GM10266 (cell line): ENCODE data around the gene PC.

Experiments used
- DNase-seq: peaks from one replicate; pipeline ENCODE4 v3.0.0; 2012; ENCODE audit errors: extremely low spot score
- CTCF ChIP-seq: IDR thresholded peaks from 2 replicates; pipeline ENCODE4 v1.5.1; 2012; ENCODE audit warnings: mild to moderate bottlenecking, low read depth; ENCODE audit not compliant: control insufficient read depth, insufficient read depth; ENCODE audit errors: missing control alignments

The PC gene

GRCh38 chr11:66902486-66903177 lies 55.6 kb downstream of the PC start:
- TF ChIP-seq CTCF, result no peak
- no peak for DNase-seq

GRCh38 chr11:66901964-66902390 lies 56.2 kb downstream of the PC start:
- no peak for DNase-seq
- TF ChIP-seq CTCF, result no peak

GRCh38 chr11:66894141-66894540 lies 64.0 kb downstream of the PC start:
- DNase-seq, result no peak
- TF ChIP-seq CTCF, result no peak

- TF ChIP-seq CTCF, result no peak
Observed at GRCh38 chr11:66892911-66893310, 65.3 kb downstream of the PC start.

GRCh38 chr11:66891851-66892660 lies 66.1 kb downstream of the PC start:
- peak; percentile 90 for DNase-seq
- no peak for TF ChIP-seq CTCF

More at GRCh38 chr11:66892911-66893310, 65.3 kb downstream of the PC start:
- no peak for DNase-seq

- DNase-seq, result no peak
- TF ChIP-seq CTCF, result no peak
Observed at GRCh38 chr11:66889960-66890359, 68.2 kb downstream of the PC start.

GRCh38 chr11:66888282-66888681 lies 69.9 kb downstream of the PC start:
- no peak for TF ChIP-seq CTCF
- no peak for DNase-seq
